Skeletal muscle satellite cell (primary cell): ENCODE measurements around the gene ASCC1.

Experiments used
- H3K27me3 ChIP-seq: 2 replicates; pipeline ENCODE4 v1.7.0; 2013; ENCODE audit warnings: low read length; ENCODE audit not compliant: control insufficient read depth, insufficient read depth
- H3K36me3 ChIP-seq: 2 replicates; pipeline ENCODE4 v1.7.0; 2013; ENCODE audit warnings: mild to moderate bottlenecking, control low read depth, low read length; ENCODE audit not compliant: insufficient read depth
- H3K4me1 ChIP-seq: 2 replicates; pipeline ENCODE4 v1.7.0; 2013; ENCODE audit warnings: low read length; ENCODE audit not compliant: control insufficient read depth, insufficient read depth
- H3K4me2 ChIP-seq: 2 replicates; pipeline ENCODE4 v1.7.0; 2013; ENCODE audit warnings: mild to moderate bottlenecking, low read length
- H3K4me3 ChIP-seq: 2 replicates; pipeline ENCODE4 v1.7.0; 2013; ENCODE audit warnings: low read length
- H3K9ac ChIP-seq: 2 replicates; pipeline ENCODE4 v1.7.0; 2013; ENCODE audit warnings: mild to moderate bottlenecking, low read depth, low read length, moderate library complexity
- H3K9me3 ChIP-seq: replicated peaks from 2 replicates; pipeline ENCODE4 v1.7.0; 2013; ENCODE audit warnings: mild to moderate bottlenecking, control low read depth, low read length

Gene ASCC1

DNA sequence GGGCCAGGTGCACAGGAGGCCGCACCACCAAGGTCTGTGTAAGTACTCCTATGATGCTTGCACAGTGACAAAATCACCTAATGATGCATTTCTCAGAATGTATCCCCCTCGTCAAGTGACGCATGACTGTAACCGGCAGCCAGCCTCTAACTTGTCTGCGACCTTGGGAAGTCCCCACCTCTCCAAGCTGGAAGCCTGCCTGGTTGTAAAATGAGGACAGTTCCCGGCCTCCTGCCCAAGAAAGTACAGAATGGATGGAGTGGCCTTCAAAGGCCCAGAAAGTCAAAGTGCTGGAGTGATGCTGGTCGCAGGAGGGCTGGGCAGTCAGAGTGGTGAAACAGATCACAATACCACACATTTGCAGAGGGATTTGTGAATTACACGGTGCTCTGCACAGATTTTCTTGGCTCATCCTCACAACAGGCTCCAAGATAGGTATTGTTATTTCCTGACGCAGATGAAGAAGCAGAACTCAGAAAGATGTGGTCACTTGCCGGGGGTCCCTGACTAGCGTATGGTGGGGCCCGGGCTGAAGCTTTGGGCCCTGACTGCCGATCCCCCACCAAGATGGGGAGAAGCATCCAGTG, 150.5 kb downstream of the ASCC1 start:
- Histone ChIP-seq H3K36me3 (no peaks in the 10 kb centered on the region), H3K4me3 (no peak overlapping the region), H3K27me3 (peaks cover 16% of the 10 kb centered on the region), H3K4me2 (no peak overlapping the region), H3K9ac (no peak overlapping the region), H3K4me1 (peaks cover 4% of the 10 kb centered on the region), H3K9me3 (no peaks in the 10 kb centered on the region)

DNA sequence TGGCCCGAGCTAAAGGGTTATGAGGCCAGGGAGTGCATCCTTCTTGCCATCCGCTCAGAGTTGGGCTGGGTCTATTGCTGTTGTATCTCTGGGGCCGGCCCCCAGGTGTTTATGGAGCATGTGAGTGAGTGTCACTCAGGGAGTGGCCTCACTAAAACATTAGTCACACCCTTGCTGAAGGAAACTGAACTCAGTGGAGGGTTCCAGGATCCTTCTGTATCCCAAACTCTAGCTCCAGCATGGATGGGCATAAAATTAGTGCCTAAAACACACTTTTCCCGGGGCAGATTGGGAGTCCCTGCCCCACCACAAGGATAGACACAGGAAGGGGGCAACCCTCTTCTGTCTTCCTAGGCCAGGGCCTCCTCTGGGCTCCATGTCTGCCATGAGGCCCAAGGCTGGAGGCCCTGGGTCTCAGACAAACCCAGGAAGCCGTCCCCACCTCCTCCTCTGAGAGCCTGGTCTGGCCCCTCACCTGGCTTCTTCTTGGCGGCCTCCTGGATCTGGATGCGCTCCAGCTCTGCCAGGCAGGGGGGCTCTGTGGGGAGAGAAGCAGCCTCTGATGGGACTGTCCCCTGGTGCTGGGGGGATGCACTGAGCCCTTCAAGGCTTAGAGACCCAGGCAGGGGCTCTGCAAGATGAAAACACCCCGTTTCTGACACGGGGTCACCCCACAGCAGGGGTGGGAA, 152.2 kb downstream of the ASCC1 start:
- no peaks in the 10 kb centered on the region for H3K9me3 ChIP-seq
- H3K36me3 ChIP-seq, result no peaks in the 10 kb centered on the region
- no peak overlapping the region for H3K9ac ChIP-seq
- H3K4me3 ChIP-seq, result no peak overlapping the region
- no peak overlapping the region for H3K4me2 ChIP-seq
- peaks cover 29% of the 10 kb centered on the region for H3K27me3 ChIP-seq
- H3K4me1 ChIP-seq, result peaks cover 2% of the 10 kb centered on the region

DNA sequence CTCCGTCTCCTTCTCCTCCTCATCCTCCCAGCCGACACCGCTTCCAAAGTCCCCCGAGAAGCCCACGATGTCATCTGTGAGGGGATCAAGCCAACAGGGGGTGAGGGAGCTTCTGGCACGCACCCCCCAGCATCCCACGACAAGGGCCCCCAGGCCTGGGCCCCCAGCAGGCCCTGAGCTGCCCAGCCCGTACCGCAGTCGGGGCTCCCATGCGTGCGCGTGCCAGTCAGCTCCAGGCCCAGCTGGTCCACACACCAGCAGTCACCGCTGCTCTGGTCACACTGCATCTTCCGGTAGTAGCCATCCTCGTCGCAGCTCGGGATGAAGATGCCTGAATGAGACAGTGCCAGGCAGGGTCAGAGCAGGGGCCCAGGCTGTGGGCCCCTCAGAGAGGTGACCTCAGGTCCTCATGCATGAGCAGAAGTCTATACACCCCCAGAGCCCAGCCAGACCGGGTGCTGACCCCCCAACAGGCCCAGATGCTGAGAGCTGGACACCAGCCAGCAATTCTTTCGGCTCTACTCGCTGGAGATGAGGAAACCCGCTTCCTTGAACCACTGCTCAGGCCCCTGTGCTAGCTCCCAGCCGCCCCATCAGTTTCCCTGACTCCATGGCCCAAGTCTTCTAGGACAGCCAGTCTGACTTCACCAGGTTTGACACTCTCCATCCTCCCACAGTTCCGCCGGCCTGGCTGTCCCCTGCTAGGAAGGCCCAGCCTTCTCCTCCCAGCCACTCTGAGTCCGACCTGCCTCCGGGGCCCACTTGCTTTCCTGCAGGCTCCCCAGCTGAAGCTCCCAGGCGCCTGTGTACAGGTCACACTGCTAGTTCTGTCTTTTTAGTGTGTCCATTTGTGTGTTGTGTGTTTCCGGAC, 153.0 kb downstream of the ASCC1 start:
- Histone ChIP-seq H3K4me1 (no peaks in the 10 kb centered on the region), H3K27me3 (peaks cover 31% of the 10 kb centered on the region), H3K36me3 (no peaks in the 10 kb centered on the region), H3K4me2 (no peak overlapping the region), H3K9ac (no peak overlapping the region), H3K4me3 (no peak overlapping the region), H3K9me3 (no peaks in the 10 kb centered on the region)

DNA sequence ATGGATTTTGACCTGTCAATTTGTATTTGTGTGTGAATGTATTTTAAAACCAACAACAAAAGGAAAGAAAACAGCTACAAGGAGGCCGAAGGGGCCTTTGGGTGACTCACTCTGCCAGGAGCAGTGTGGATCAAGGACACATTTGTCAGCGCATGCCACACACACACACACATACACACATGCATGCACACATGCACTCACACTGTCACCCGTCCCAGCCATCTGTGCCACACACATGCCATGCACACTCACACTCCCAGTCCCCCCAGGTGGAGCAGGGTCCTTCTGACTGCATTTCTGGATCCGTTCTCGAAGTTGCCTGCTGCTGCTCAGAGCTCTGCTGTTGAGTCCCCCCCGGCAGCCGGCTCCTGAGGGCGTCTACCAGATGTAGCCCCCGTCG, 153.7 kb downstream of the ASCC1 start:
- H3K4me3 ChIP-seq, result no peak overlapping the region
- H3K9me3 ChIP-seq, result no peaks in the 10 kb centered on the region
- H3K27me3 ChIP-seq, result peaks cover 27% of the 10 kb centered on the region
- H3K4me1 ChIP-seq, result no peaks in the 10 kb centered on the region
- H3K4me2 ChIP-seq, result no peak overlapping the region
- no peak overlapping the region for H3K9ac ChIP-seq
- H3K36me3 ChIP-seq, result no peaks in the 10 kb centered on the region

DNA sequence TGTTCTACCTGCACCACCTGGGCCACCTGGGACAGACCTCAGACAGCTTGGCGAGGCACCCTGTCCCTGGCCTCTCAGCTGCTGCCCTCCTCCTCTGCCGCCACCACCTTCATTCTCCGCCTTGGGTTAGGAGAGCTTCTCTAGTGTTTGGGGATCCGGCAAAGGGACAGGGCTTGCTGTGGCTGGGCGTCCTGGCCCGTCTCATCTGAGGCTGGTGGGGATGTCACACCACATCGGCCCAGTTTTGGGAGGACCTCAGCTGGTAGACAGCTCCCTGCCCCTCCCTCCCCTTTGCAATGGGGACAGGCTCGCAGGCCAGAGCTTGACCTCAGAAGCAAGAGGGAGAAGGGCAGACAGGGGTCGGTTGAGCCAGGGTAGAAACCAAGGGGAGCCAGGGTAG, 154.1 kb downstream of the ASCC1 start:
- Histone ChIP-seq H3K4me1 (no peaks in the 10 kb centered on the region), H3K36me3 (no peaks in the 10 kb centered on the region), H3K4me2 (no peak overlapping the region), H3K4me3 (no peak overlapping the region), H3K9me3 (no peaks in the 10 kb centered on the region), H3K27me3 (peaks cover 30% of the 10 kb centered on the region), H3K9ac (no peak overlapping the region)

DNA sequence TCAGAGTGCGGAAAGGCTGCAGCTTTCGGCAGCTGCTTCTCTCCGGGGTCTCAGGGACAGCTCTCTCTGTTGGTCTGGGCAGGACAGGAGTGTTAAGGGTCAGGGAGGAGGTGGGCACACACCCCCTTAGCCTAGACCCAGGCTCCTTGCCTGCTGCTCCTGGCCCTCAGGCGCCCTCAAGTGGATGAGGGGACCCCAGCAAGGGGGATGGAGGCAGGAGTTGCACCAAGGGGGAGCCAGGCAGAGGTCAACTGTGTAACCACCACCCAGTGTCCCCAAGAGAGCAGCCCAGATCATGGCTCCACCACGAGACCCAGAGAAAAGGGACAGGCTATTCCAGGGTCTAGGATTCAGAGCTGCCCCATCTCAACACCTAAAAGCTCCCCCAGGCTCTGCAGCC, 154.6 kb downstream of the ASCC1 start:
- H3K36me3 ChIP-seq, result no peaks in the 10 kb centered on the region
- peaks cover 31% of the 10 kb centered on the region for H3K27me3 ChIP-seq
- no peak overlapping the region for H3K4me3 ChIP-seq
- H3K9me3 ChIP-seq, result no peaks in the 10 kb centered on the region
- H3K4me2 ChIP-seq, result no peak overlapping the region
- no peaks in the 10 kb centered on the region for H3K4me1 ChIP-seq
- no peak overlapping the region for H3K9ac ChIP-seq

DNA sequence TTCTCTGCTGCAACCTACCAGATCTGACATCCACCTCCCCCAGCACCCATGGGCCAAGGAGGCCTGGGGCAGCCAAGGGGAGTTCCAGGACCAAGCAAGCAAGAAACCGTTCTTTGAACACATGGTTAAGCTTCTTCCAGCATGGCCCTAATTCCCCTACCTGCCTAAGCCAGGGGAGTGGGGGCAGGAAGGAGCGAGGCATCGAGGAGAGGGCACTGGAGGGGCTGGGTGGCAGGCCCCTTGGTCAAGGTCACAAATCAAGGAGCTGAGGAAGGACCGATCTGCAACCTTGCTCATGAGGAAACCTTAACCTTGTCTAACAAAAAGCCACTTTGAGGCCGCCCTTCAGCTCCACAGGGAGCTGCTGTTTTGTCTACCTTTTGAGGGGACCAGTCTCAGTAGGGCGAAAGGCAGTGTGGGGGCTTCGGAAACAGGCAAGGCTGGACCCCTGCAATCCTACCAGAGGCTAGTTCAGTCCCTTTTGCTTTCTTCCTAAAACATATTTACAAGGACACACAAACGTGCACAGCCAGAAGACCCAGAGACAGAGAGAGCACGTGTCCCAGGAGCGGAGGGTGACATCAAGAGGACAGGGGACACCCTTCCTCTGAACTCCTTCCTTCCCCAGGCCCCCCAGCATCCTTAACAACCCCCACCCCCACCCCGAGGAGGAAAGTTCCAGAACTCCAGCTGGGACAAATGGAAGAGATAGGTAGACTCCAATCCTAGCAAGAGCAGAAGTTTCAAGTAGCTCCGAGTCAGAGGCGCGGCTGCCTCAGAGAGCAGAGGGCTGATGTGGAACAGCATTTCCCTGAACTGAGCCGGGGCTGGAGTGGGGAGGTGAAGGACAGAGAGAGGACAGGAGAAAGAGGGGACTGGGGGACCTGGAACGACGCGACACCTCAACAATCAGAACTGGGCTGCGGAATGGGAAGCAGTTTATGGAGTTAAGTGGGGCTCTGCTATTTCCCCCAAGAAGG, 155.9 kb downstream of the ASCC1 start:
- H3K4me3 ChIP-seq, result no peak overlapping the region
- H3K9me3 ChIP-seq, result no peaks in the 10 kb centered on the region
- no peaks in the 10 kb centered on the region for H3K4me1 ChIP-seq
- H3K27me3 ChIP-seq, result peaks cover 39% of the 10 kb centered on the region
- no peak overlapping the region for H3K9ac ChIP-seq
- H3K4me2 ChIP-seq, result no peak overlapping the region
- no peaks in the 10 kb centered on the region for H3K36me3 ChIP-seq

DNA sequence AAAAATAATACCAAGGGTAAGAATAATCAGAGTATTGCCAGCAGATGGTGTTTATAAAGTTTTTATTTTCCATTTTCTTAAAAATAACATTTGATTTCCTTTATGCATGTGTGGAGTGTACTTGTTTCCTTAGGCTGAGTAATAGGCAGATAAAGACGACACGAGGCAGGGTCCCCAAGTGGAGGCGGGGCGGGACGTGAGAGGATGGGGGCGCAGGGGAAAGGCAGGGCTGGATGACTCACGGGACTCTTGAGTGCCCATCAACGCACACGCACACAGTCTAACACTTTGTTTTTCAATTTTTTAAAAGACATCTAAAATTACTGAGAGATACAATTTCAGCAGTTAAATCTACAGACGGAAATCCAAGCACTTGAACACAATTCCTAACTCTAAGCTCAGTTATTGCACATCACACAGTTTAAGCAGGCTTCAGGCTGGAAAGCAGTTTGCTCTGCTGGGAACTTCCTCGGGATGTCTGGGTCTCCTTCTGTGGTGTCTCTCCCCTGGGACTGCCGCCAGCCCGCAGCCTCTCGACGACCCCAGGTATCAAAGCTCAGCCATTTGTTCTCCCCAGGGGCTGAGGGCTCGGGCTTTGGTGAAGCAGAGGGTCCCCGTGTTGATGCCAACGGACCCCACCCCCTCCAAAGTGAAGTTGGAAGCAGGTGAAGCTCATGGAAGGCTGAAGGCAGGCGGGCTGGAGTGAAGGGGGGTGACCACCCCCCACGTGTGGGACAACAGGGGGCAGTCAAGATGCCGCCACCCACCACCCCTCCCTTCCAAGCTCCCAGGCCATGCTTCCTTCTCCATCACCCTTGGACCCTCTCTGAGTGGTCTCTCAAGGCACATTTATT, 156.9 kb downstream of the ASCC1 start:
- Histone ChIP-seq H3K27me3 (peaks cover 39% of the 10 kb centered on the region), H3K4me2 (no peak overlapping the region), H3K9ac (no peak overlapping the region), H3K4me1 (no peaks in the 10 kb centered on the region), H3K4me3 (no peak overlapping the region), H3K9me3 (no peaks in the 10 kb centered on the region), H3K36me3 (no peaks in the 10 kb centered on the region)

DNA sequence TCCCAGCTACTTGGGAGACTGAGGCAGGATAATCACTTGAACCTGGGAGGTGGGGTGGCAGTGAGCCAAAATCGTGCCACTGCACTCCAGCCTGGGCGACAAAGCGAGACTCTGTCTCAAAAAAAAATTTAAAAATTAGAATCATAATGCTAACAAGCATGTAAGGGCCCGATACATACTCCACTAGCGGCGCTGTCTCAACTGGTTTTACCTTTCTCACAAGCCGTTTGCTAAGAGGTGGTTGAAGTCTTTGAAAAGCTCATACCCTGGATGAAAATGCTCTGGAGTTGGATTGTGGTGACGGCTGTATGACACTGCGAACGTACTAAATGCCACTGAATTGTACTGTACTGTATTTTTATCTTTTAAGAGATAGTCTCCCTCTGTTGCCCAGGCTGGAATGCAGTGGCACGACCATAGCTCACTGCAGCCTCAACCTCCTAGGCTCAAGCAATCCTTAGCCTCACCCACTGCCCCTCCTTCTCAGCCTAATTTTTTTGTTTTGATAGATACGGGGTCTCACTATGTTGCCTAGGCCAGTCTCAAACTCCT, 157.7 kb downstream of the ASCC1 start:
- H3K4me2 ChIP-seq, result no peak overlapping the region

More for the DNA sequence above, 157.7 kb downstream of the ASCC1 start:
- Histone ChIP-seq H3K36me3 (no peaks in the 10 kb centered on the region), H3K9ac (no peak overlapping the region), H3K9me3 (no peaks in the 10 kb centered on the region), H3K4me3 (no peak overlapping the region), H3K4me1 (no peaks in the 10 kb centered on the region), H3K27me3 (peaks cover 39% of the 10 kb centered on the region)
